ENCODE results near the gene KLK10.

Gene KLK10

GRCh38 chr19:51019544-51019925 is at the start of gene KLK10:
KLK10 (minus strand) TSS chr19:51019709; CDS start chr19:51019130, 579 bp downstream.
- no peak for DNase-seq

- no peak for DNase-seq
Observed at GRCh38 chr19:51066393-51067186, 47.1 kb upstream of the KLK10 start.

GRCh38 chr19:51065221-51065960 is 45.9 kb upstream of the KLK10 start:
- no peak for DNase-seq

GRCh38 chr19:51064534-51065220 is 45.2 kb upstream of the KLK10 start, which contains the start of gene KLK13:
KLK13 (minus strand) TSS chr19:51065092; CDS start chr19:51065067, 25 bp downstream.
- no peak for DNase-seq

GRCh38 chr19:51063664-51064063 is 44.2 kb upstream of the KLK10 start:
- no peak for DNase-seq

GRCh38 chr19:51060973-51061372 is 41.5 kb upstream of the KLK10 start:
- DNase-seq = no peak

GRCh38 chr19:51060336-51060735 is 40.8 kb upstream of the KLK10 start:
- no peak for DNase-seq

- no peak for DNase-seq
Observed at GRCh38 chr19:51059715-51060114, 40.2 kb upstream of the KLK10 start.

- no peak for DNase-seq
Observed at GRCh38 chr19:51055866-51056265, 36.4 kb upstream of the KLK10 start.

- DNase-seq = no peak
Observed at GRCh38 chr19:51047031-51047335, 27.5 kb upstream of the KLK10 start.

- DNase-seq = no peak
Observed at GRCh38 chr19:51044327-51044726, 24.8 kb upstream of the KLK10 start.

- DNase-seq = no peak
Observed at GRCh38 chr19:51043497-51043896, 24.0 kb upstream of the KLK10 start.

- no peak for DNase-seq
Observed at GRCh38 chr19:51040151-51040550, 20.6 kb upstream of the KLK10 start.

GRCh38 chr19:51036519-51036918 is 17.0 kb upstream of the KLK10 start:
- no peak for DNase-seq

- no peak for DNase-seq
Observed at GRCh38 chr19:51034704-51035103, 15.2 kb upstream of the KLK10 start, which contains the start of gene KLK12. KLK12 (minus strand) TSS chr19:51035002; CDS start chr19:51034621, 381 bp downstream.

GRCh38 chr19:51031880-51032225 is 12.3 kb upstream of the KLK10 start:
- no peak for DNase-seq

- DNase-seq = no peak
Observed at GRCh38 chr19:51031220-51031879, 11.8 kb upstream of the KLK10 start.

- no peak for DNase-seq
Observed at GRCh38 chr19:51030631-51031030, 11.1 kb upstream of the KLK10 start.

GRCh38 chr19:51029718-51030117 is 10.2 kb upstream of the KLK10 start:
- DNase-seq = no peak

GRCh38 chr19:51027873-51028272 is 8.4 kb upstream of the KLK10 start:
- no peak for DNase-seq

- DNase-seq = no peak
Observed at GRCh38 chr19:51027126-51027806, 7.8 kb upstream of the KLK10 start.

GRCh38 chr19:51026554-51026831 is 7.0 kb upstream of the KLK10 start, which contains the start of gene KLK11:
KLK11 (minus strand) TSS chr19:51026616; CDS start chr19:51025631, 985 bp downstream.
- DNase-seq = no peak

Data from activated CD4-positive, CD25-positive, alpha-beta regulatory T cell (primary cell).